H9 (cell line): ENCODE measurements around the gene FGF12. TPM values are rescaled to one million over a fixed set of nuclear protein-coding genes. Genes with fewer than 3 reads are reported as not detected.

Source experiments
- DNase-seq: peaks from one replicate; pipeline ENCODE4 v3.0.0-alpha.2; 2017
- H2AFZ ChIP-seq: one replicate; pipeline ENCODE4 v1.6.1; 2013; ENCODE audit warnings: mild to moderate bottlenecking, low read length, control low read depth, moderate library complexity
- H2AK5ac ChIP-seq: 2 replicates; pipeline ENCODE4 v1.6.1; 2013; ENCODE audit warnings: low read length, control low read depth, mixed read lengths; ENCODE audit not compliant: insufficient read length
- H2BK120ac ChIP-seq: one replicate; pipeline ENCODE4 v1.6.1; 2013; ENCODE audit warnings: low read depth, mild to moderate bottlenecking, low read length, control low read depth, inconsistent platforms; ENCODE audit not compliant: poor library complexity, severe bottlenecking
- H2BK12ac ChIP-seq: 2 replicates; pipeline ENCODE4 v1.6.1; 2013; ENCODE audit warnings: low read length, control low read depth, mixed read lengths, low read depth; ENCODE audit not compliant: insufficient read length
- H2BK15ac ChIP-seq: 2 replicates; pipeline ENCODE4 v1.6.1; 2013; ENCODE audit warnings: low read depth, low read length, control low read depth
- H2BK20ac ChIP-seq: one replicate; pipeline ENCODE4 v1.6.1; 2013; ENCODE audit warnings: low read depth, mild to moderate bottlenecking, low read length, control low read depth, inconsistent platforms; ENCODE audit not compliant: poor library complexity, severe bottlenecking
- H2BK5ac ChIP-seq: 2 replicates; pipeline ENCODE4 v1.6.1; 2013; ENCODE audit warnings: low read length, control low read depth, mixed read lengths; ENCODE audit not compliant: insufficient read length
- H3K14ac ChIP-seq: 2 replicates; pipeline ENCODE4 v1.6.1; 2013; ENCODE audit warnings: low read length, control low read depth; ENCODE audit not compliant: insufficient read depth
- H3K18ac ChIP-seq: 2 replicates; pipeline ENCODE4 v1.6.1; 2013; ENCODE audit warnings: low read depth, mild to moderate bottlenecking, mixed read lengths, low read length, control low read depth; ENCODE audit not compliant: insufficient read length
- H3K23ac ChIP-seq: 2 replicates; pipeline ENCODE4 v1.6.1; 2013; ENCODE audit warnings: low read length, control low read depth, mixed read lengths, low read depth; ENCODE audit not compliant: insufficient read length
- H3K23me2 ChIP-seq: 2 replicates; pipeline ENCODE4 v1.6.1; 2013; ENCODE audit warnings: low read depth, mild to moderate bottlenecking, mixed read lengths, low read length, control low read depth; ENCODE audit not compliant: insufficient read length, poor library complexity, severe bottlenecking
- H3K27ac ChIP-seq: 2 replicates; pipeline ENCODE4 v1.5.1; 2013; ENCODE audit warnings: low read length, control low read depth, mixed read lengths, low read depth; ENCODE audit not compliant: insufficient read length
- H3K27me3 ChIP-seq: 2 replicates; pipeline ENCODE4 v1.6.1; 2013; ENCODE audit warnings: low read length, control low read depth, inconsistent platforms; ENCODE audit not compliant: insufficient read depth
- H3K4ac ChIP-seq: 2 replicates; pipeline ENCODE4 v1.6.1; 2013; ENCODE audit warnings: low read depth, mild to moderate bottlenecking, control low read depth, inconsistent platforms, low read length, moderate library complexity
- H3K4me1 ChIP-seq: 2 replicates; pipeline ENCODE4 v1.6.1; 2013; ENCODE audit warnings: low read length, control low read depth, inconsistent platforms; ENCODE audit not compliant: insufficient read depth
- H3K4me2 ChIP-seq: 2 replicates; pipeline ENCODE4 v1.6.1; 2013; ENCODE audit warnings: low read length, control low read depth, mixed read lengths; ENCODE audit not compliant: insufficient read length, insufficient read depth
- H3K56ac ChIP-seq: 2 replicates; pipeline ENCODE4 v1.6.1; 2013; ENCODE audit warnings: low read depth, mild to moderate bottlenecking, mixed read lengths, low read length, control low read depth; ENCODE audit not compliant: insufficient read length
- H3K79me1 ChIP-seq: 2 replicates; pipeline ENCODE4 v1.6.1; 2013; ENCODE audit warnings: low read depth, mild to moderate bottlenecking, moderate library complexity, low read length, control low read depth, inconsistent platforms; ENCODE audit not compliant: insufficient read depth, poor library complexity, severe bottlenecking
- H3K79me2 ChIP-seq: 2 replicates; pipeline ENCODE4 v1.6.1; 2013; ENCODE audit warnings: low read length, control low read depth, inconsistent platforms; ENCODE audit not compliant: insufficient read depth
- H3K9ac ChIP-seq: 2 replicates; pipeline ENCODE4 v1.6.1; 2013; ENCODE audit warnings: low read length, control low read depth, mixed read lengths; ENCODE audit not compliant: insufficient read length; ENCODE audit errors: extremely low read depth
- H3K9me3 ChIP-seq: one replicate; pipeline ENCODE4 v1.6.1; 2013; ENCODE audit warnings: low read depth, low read length, inconsistent platforms; ENCODE audit not compliant: control insufficient read depth
- H3T11ph ChIP-seq: one replicate; pipeline ENCODE4 v1.6.1; 2013; ENCODE audit warnings: mild to moderate bottlenecking, low read length, control low read depth, inconsistent platforms
- H4K20me1 ChIP-seq: one replicate; pipeline ENCODE4 v1.6.1; 2013; ENCODE audit not compliant: control insufficient read depth, insufficient read length, insufficient read depth
- H4K5ac ChIP-seq: 2 replicates; pipeline ENCODE4 v1.6.1; 2013; ENCODE audit warnings: low read depth, mild to moderate bottlenecking, mixed read lengths, low read length, control low read depth; ENCODE audit not compliant: insufficient read length
- H4K8ac ChIP-seq: replicated peaks from 2 replicates; pipeline ENCODE4 v1.6.1; 2013; ENCODE audit warnings: low read length, control low read depth, mixed read lengths, low read depth; ENCODE audit not compliant: insufficient read length
- H4K91ac ChIP-seq: 2 replicates; pipeline ENCODE4 v1.6.1; 2013; ENCODE audit warnings: low read depth, mild to moderate bottlenecking, moderate library complexity, mixed read lengths, low read length, control low read depth; ENCODE audit not compliant: insufficient read length
- H3K27ac Mint-ChIP-seq, 3 experiments: 2 replicates in 2 of 3; 3 replicates in 1 of 3; pipeline ENCODE4 v1.8.0; 2020 to 2021; ENCODE audit warnings: mixed read lengths in 3 of 3, mild to moderate bottlenecking in 1 of 3, moderate library complexity in 1 of 3
- H3K27me3 Mint-ChIP-seq: 2 replicates; pipeline ENCODE4 v1.8.0; 2021; ENCODE audit warnings: low read depth, mild to moderate bottlenecking, moderate library complexity, mixed read lengths
- H3K36me3 Mint-ChIP-seq, 3 experiments: 2 replicates in 2 of 3; 3 replicates in 1 of 3; pipeline ENCODE4 v1.8.0; 2020 to 2021; ENCODE audit warnings: low read depth in 3 of 3, mixed read lengths in 3 of 3; ENCODE audit not compliant: insufficient read depth in 1 of 3
- H3K4me1 Mint-ChIP-seq, 2 experiments: 2 replicates each; pipeline ENCODE4 v1.8.0; 2020; ENCODE audit warnings: mixed read lengths in 2 of 2
- H3K4me3 Mint-ChIP-seq, 2 experiments: 2 replicates in 1 of 2; 3 replicates in 1 of 2; pipeline ENCODE4 v1.8.0; 2020 to 2021; ENCODE audit warnings: mild to moderate bottlenecking in 2 of 2, mixed read lengths in 2 of 2, moderate library complexity in 1 of 2
- H3K9me3 Mint-ChIP-seq, 2 experiments: 2 replicates in 1 of 2; 3 replicates in 1 of 2; pipeline ENCODE4 v1.8.0; 2020; ENCODE audit warnings: mild to moderate bottlenecking in 2 of 2, mixed read lengths in 2 of 2, moderate library complexity in 1 of 2
- WGBS: extraction: QIAGEN DNeasy Blood & Tissue Kit; methylation state at CpG from one replicate; pipeline ENCODE4 v1.1.7; 2013; ENCODE audit warnings: missing lambda C conversion rate, low lambda C conversion rate, mixed read lengths; ENCODE audit not compliant: insufficient read length; ENCODE audit errors: extremely low coverage; 5-methylcytosine and 5-hydroxymethylcytosine counted together
- total RNA-seq: library from RNA; stranded (reverse); gene quantifications from 2 replicates; pipeline ENCODE4 v1.2.1, GENCODE V29; 2021
- TF ChIP-seq, protein P1 (sequence below): fragments of 200-600 bp; sonication (generic); conservative IDR thresholded peaks from 3 replicates; pipeline ENCODE4 v1.8.0; 2021; ENCODE audit warnings: antibody characterized with exemption, mild to moderate bottlenecking

FGF12 gene
- total RNA-seq, 1 experiment from 2014 or later = 5.6 TPM

DNA sequence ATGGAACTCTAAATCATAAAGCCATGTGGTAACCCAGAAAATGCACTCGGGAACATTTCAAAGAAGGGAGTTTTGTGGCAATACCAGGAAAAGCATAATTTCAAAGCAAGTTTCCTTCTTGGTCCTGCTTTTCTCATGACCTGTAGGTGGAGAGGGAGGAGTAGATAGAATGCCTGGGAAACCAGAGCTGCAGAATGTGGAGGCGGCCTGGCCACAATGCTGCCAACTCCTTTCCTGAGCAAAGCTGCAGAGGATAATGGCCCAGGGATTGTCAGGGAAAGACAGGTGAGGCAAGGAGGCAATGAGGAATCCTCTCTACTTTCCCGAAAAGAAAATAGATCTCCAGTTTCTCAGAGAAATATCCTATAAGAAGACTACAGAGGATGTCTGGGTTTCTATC is 330.3 kb downstream of the FGF12 start:
- Histone ChIP-seq H3K79me2 (no peaks in the 10 kb centered on the region), H3K4ac (no peak overlapping the region), H3K27me3 (no peaks in the 10 kb centered on the region), H3K4me1 (no peaks in the 10 kb centered on the region), H4K5ac (no peak overlapping the region), H3K56ac (no peak overlapping the region), H3K18ac (no peak overlapping the region), H3K4me2 (no peak overlapping the region), H2AK5ac (no peak overlapping the region), H4K91ac (no peak overlapping the region), H3K9ac (no peak overlapping the region), H2BK20ac (no peak overlapping the region), H3K14ac (no peak overlapping the region), H4K8ac (no peak overlapping the region), H3K23ac (no peak overlapping the region), H2AFZ (no peak overlapping the region), H2BK5ac (no peak overlapping the region), H2BK15ac (no peak overlapping the region), H2BK12ac (no peak overlapping the region), H3T11ph (no peak overlapping the region), H2BK120ac (no peak overlapping the region), H3K79me1 (no peaks in the 10 kb centered on the region), H3K27ac (no peak overlapping the region), H4K20me1 (no peaks in the 10 kb centered on the region), H3K9me3 (no peaks in the 10 kb centered on the region), H3K23me2 (no peaks in the 10 kb centered on the region)
- Mint-ChIP-seq H3K4me1 (peaks cover 14 to 18% of the 10 kb centered on the region in 2 experiments), H3K4me3 (no peak overlapping the region), H3K27ac (no peak overlapping the region), H3K36me3 (no peaks in the 10 kb centered on the region), H3K27me3 (no peaks in the 10 kb centered on the region), H3K9me3 (no peaks in the 10 kb centered on the region)
- no CpG with 5 or more reads among the region's 3 CpGs for WGBS
- DNase-seq = no peak
- TF ChIP-seq, protein P1, sequence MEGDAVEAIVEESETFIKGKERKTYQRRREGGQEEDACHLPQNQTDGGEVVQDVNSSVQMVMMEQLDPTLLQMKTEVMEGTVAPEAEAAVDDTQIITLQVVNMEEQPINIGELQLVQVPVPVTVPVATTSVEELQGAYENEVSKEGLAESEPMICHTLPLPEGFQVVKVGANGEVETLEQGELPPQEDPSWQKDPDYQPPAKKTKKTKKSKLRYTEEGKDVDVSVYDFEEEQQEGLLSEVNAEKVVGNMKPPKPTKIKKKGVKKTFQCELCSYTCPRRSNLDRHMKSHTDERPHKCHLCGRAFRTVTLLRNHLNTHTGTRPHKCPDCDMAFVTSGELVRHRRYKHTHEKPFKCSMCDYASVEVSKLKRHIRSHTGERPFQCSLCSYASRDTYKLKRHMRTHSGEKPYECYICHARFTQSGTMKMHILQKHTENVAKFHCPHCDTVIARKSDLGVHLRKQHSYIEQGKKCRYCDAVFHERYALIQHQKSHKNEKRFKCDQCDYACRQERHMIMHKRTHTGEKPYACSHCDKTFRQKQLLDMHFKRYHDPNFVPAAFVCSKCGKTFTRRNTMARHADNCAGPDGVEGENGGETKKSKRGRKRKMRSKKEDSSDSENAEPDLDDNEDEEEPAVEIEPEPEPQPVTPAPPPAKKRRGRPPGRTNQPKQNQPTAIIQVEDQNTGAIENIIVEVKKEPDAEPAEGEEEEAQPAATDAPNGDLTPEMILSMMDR = no peak
